ENCODE measurements around the gene JUP. TPM values are rescaled to one million over a fixed set of nuclear protein-coding genes. Genes with fewer than 3 reads are reported as not detected.

Gene JUP
- total RNA-seq, 1 experiment from 2014 or later = 705 TPM

DNA sequence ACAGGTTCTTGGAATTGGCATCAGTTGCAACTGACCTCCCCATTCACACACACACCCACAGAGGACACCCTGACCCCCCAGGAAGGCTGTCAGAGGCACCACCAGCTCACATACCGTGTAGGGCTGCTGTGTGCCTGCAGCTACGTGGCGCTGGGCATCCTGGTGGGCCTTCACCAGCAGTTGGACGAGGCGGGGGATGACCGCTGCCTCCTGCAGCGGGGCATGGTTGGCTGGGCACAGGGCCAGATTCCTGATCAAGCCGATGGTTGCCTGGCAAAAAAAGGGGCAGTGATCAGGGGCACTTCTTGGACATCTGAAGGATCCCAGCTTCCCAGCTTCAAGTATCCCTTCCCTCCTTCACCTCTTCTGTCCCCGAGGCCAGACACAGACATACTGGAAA is 27.9 kb downstream of the JUP start:
- no peak for DNase-seq
- no TSS peak for BruUV-seq (replicated peaks)
- peaks cover 99% of the 10 kb centered on the region for H3K36me3 Mint-ChIP-seq (ENCODE audit: insufficient read depth, unreplicated experiment)
- H3K4me3 Mint-ChIP-seq (ENCODE audit: low read depth, unreplicated experiment) = no peak overlapping the region
- CTCF ChIA-PET = interaction anchor here (0.7 to 1.2 kb wide), 3 partner anchors 23 to 1947 kb away, joined by 3 to 5 read pairs (median 4); no protein-coding TSS in a partner anchor
- H3K27ac Mint-ChIP-seq (ENCODE audit: unreplicated experiment) = no peak overlapping the region
- TF ChIP-seq, protein P1, sequence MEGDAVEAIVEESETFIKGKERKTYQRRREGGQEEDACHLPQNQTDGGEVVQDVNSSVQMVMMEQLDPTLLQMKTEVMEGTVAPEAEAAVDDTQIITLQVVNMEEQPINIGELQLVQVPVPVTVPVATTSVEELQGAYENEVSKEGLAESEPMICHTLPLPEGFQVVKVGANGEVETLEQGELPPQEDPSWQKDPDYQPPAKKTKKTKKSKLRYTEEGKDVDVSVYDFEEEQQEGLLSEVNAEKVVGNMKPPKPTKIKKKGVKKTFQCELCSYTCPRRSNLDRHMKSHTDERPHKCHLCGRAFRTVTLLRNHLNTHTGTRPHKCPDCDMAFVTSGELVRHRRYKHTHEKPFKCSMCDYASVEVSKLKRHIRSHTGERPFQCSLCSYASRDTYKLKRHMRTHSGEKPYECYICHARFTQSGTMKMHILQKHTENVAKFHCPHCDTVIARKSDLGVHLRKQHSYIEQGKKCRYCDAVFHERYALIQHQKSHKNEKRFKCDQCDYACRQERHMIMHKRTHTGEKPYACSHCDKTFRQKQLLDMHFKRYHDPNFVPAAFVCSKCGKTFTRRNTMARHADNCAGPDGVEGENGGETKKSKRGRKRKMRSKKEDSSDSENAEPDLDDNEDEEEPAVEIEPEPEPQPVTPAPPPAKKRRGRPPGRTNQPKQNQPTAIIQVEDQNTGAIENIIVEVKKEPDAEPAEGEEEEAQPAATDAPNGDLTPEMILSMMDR (IDR thresholded peaks at IDR 0.05; ENCODE audit: unreplicated experiment) = no peak
- intact Hi-C loops (cut with micrococcal nuclease; ENCODE audit: unreplicated experiment) = no loop called here
- no peaks in the 10 kb centered on the region for H3K9me3 Mint-ChIP-seq (ENCODE audit: low read depth, unreplicated experiment)
- H3K27me3 Mint-ChIP-seq (ENCODE audit: unreplicated experiment) = no peaks in the 10 kb centered on the region
- H3K4me1 Mint-ChIP-seq (ENCODE audit: low read depth, unreplicated experiment) = no peaks in the 10 kb centered on the region

DNA sequence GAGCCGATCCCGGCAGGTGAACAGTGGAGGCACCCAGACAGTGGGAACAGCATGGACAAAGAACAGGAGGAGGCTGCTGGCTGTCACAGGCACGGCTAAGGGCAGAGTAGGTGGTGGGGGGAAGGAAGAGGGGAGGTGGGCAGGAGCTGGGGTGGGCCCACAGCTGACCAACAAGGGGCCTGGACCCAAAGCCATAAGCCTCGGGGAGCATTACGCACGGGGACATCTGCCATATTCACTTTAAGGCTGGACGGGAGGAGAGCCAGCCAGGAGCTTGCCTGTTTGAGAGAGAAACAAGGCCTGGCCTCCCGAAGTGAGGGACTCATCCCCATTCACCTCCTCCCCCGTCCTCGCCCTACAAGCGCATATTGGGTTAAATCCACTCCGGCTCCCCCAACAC is 32.4 kb downstream of the JUP start:
- CTCF ChIA-PET = interaction anchor here (1.4 kb wide), 1 partner anchor 16 kb away, joined by 3 read pairs; no protein-coding TSS in a partner anchor
- Mint-ChIP-seq H3K27me3 (ENCODE audit: unreplicated experiment) (no peaks in the 10 kb centered on the region), H3K4me3 (ENCODE audit: low read depth, unreplicated experiment) (no peak overlapping the region), H3K9me3 (ENCODE audit: low read depth, unreplicated experiment) (no peaks in the 10 kb centered on the region), H3K4me1 (ENCODE audit: low read depth, unreplicated experiment) (no peaks in the 10 kb centered on the region), H3K27ac (ENCODE audit: unreplicated experiment) (peak overlapping the region; percentile 53), H3K36me3 (ENCODE audit: insufficient read depth, unreplicated experiment) (peaks cover 94% of the 10 kb centered on the region)
- no TSS peak for BruUV-seq (replicated peaks)
- DNase-seq = no peak
- TF ChIP-seq, protein P1 (IDR thresholded peaks at IDR 0.05; ENCODE audit: unreplicated experiment) = no peak
- intact Hi-C loops (cut with micrococcal nuclease; ENCODE audit: unreplicated experiment) = no loop called here

- Mint-ChIP-seq H3K27ac (ENCODE audit: unreplicated experiment) (peak overlapping the region; percentile 39), H3K4me1 (ENCODE audit: low read depth, unreplicated experiment) (no peaks in the 10 kb centered on the region), H3K27me3 (ENCODE audit: unreplicated experiment) (peaks cover 9% of the 10 kb centered on the region), H3K36me3 (ENCODE audit: insufficient read depth, unreplicated experiment) (peaks cover 94% of the 10 kb centered on the region), H3K4me3 (ENCODE audit: low read depth, unreplicated experiment) (no peak overlapping the region), H3K9me3 (ENCODE audit: low read depth, unreplicated experiment) (no peaks in the 10 kb centered on the region)
- no TSS peak for BruUV-seq (replicated peaks)
- no peak for DNase-seq
- intact Hi-C loops (cut with micrococcal nuclease; ENCODE audit: unreplicated experiment) = no loop called here
- TF ChIP-seq, protein P1 (IDR thresholded peaks at IDR 0.05; ENCODE audit: unreplicated experiment) = no peak
- CTCF ChIA-PET = interaction anchor here (0.6 to 2.0 kb wide), 2 partner anchors 35 to 163 kb away, joined by 3 to 6 read pairs; partner anchors contain the start of gene JUP
Measured at GRCh38 chr17:41751288-41751687, 35.2 kb downstream of the JUP start.

GRCh38 chr17:41750862-41751261 is 35.6 kb downstream of the JUP start:
- H3K4me3 Mint-ChIP-seq (ENCODE audit: low read depth, unreplicated experiment) = no peak overlapping the region
- CTCF ChIA-PET = interaction anchor here (0.9 to 2.0 kb wide), 2 partner anchors 36 to 42 kb away, joined by 3 to 6 read pairs; partner anchors contain the start of gene JUP
- peaks cover 93% of the 10 kb centered on the region for H3K36me3 Mint-ChIP-seq (ENCODE audit: insufficient read depth, unreplicated experiment)
- H3K27me3 Mint-ChIP-seq (ENCODE audit: unreplicated experiment) = peaks cover 13% of the 10 kb centered on the region
- intact Hi-C loops (cut with micrococcal nuclease; ENCODE audit: unreplicated experiment) = no loop called here
- no peaks in the 10 kb centered on the region for H3K4me1 Mint-ChIP-seq (ENCODE audit: low read depth, unreplicated experiment)
- TF ChIP-seq, protein P1 (IDR thresholded peaks at IDR 0.05; ENCODE audit: unreplicated experiment) = no peak
- no peaks in the 10 kb centered on the region for H3K9me3 Mint-ChIP-seq (ENCODE audit: low read depth, unreplicated experiment)
- BruUV-seq (replicated peaks) = no TSS peak
- no peak for DNase-seq
- peak overlapping the region; percentile 39 for H3K27ac Mint-ChIP-seq (ENCODE audit: unreplicated experiment)
